Heart left ventricle (tissue), 13 donors: ENCODE results near the gene ETV5.

Experiments used
- CTCF ChIP-seq, 12 donors: fragments of 200-600 bp; sonication (generic) in 4 of 12; IDR thresholded peaks; one replicate each; pipeline versions ENCODE4 v1.5.0 to v1.8.0; 2018 to 2022; ENCODE audit warnings: antibody characterized with exemption in 12 of 12, mild to moderate bottlenecking in 5 of 12
- POLR2A ChIP-seq, 2 donors: fragments of 450-650 bp; IDR thresholded peaks; one replicate each; pipeline ENCODE4 v1.6.1; 2017; ENCODE audit warnings: antibody characterized with exemption in 2 of 2, mild to moderate bottlenecking in 2 of 2, moderate library complexity in 2 of 2
- donor health status: ischemic (EF 13 %, LVEDD 7.1; RV severe dilation, severe dysfunction).
- donor health status: DM: no; HTN: yes; CAD: no.
- donor health status: DM: no; HTN: no; CAD: no.
- donor health status: ischemic (EF 25% LVEDD 6.9; RV normal size, moderate dysfunction).
- donor health status: ischemic (EF 25% LVEDD 5.7; RV mildly dilated, moderate dysfunction).
- donor health status: ischemic (EF 35%, LVEDD 5.7; RV mildly dilated, moderate dysfunction).
- donor health status: nonischemic (EF 11% LVEDD 7.7; RV severe dilation, severe dysfunction).
- donor health status: DM: yes; HTN: yes; CAD: no.
- donor health status: PGD.
- donor health status: ischemic (EF 29% LVEDD 5.4; RV normal size, mild dysfunction).
- donor health status: nonischemic (EF 23%, LVEDD 6.1; RV moderate dilation, normal function).

GRCh38 chr3:186083746-186084145 is 25.1 kb downstream of the ETV5 start:
- TF ChIP-seq CTCF (IDR thresholded peaks at IDR 0.05) (no peak), POLR2A (IDR thresholded peaks at IDR 0.05) (no peak)
